SK-N-MC (cell line): ENCODE results near the gene MAEA.

ENCODE experiments used
- EZH2 ChIP-seq: fragments of 200-600 bp; sonication (generic); IDR thresholded peaks from one replicate; pipeline ENCODE4 v1.6.1; 2017; ENCODE audit warnings: antibody characterized with exemption
- POLR2AphosphoS5 ChIP-seq: IDR thresholded peaks from 2 replicates; pipeline ENCODE4 v1.6.1; 2012; ENCODE audit warnings: mild to moderate bottlenecking, low read depth, low read length, borderline replicate concordance

GRCh38 chr4:1376841-1377605 lies 87.3 kb downstream of the MAEA start:
- TF ChIP-seq EZH2 (no peak), POLR2AphosphoS5 (no peak)
